T-cell (primary cell): ENCODE data around the gene PLVAP. TPM values are rescaled to one million over a fixed set of nuclear protein-coding genes. Genes with fewer than 3 reads are reported as not detected.

Experiments
- ATAC-seq, 4 experiments: fragments of 200-7000 bp in 3 of 4; fragments of 150-1000 bp in 1 of 4; cut with Tn5 transposase; replicated peaks in 1 of 4; 1 replicate in 3 of 4; 2 replicates in 1 of 4; pipeline ENCODE4 v1.10.0; 2021; ENCODE audit warnings: moderate library complexity in 3 of 4, mild to moderate bottlenecking in 2 of 4, moderate number of reproducible peaks in 1 of 4
- CTCF ChIA-PET, 2 donors: fragments of 300-600 bp; sonication (Branson Sonifier 250); formaldehyde crosslinking; loops; one replicate each; lab custom pipeline; 2022; ENCODE audit warnings: antibody characterized with exemption in 2 of 2; lab: Charles Lee
- POLR2A ChIA-PET, 2 donors: fragments of 300-600 bp; sonication (Branson Sonifier 250); formaldehyde crosslinking; loops; one replicate each; lab custom pipeline; 2022; ENCODE audit warnings: antibody characterized with exemption in 2 of 2; lab: Charles Lee
- DNase-seq, 35 experiments: peaks; one replicate each; pipeline versions ENCODE4 v3.0.0 to v3.0.0-alpha.2; 2013 to 2023
- H3K27ac ChIP-seq: one replicate; pipeline ENCODE4 v1.5.1; 2013; ENCODE audit warnings: low read length
- H3K27me3 ChIP-seq, 2 experiments: replicated peaks in 1 of 2; 1 replicate in 1 of 2; 2 replicates in 1 of 2; pipeline versions ENCODE4 v1.6.1 to v1.7.0; 2013; ENCODE audit warnings: low read length in 1 of 2, mixed read lengths in 1 of 2; ENCODE audit not compliant: control insufficient read depth in 2 of 2, insufficient read depth in 2 of 2; ENCODE audit errors: extremely low read depth in 1 of 2
- H3K36me3 ChIP-seq, 2 donors: 1 replicate in 1 of 2; 2 replicates in 1 of 2; pipeline versions ENCODE4 v1.6.1 to v1.7.0; 2013; ENCODE audit warnings: low read length in 1 of 2; ENCODE audit not compliant: control insufficient read depth in 2 of 2, insufficient read depth in 1 of 2; ENCODE audit errors: extremely low read depth in 1 of 2
- H3K4me1 ChIP-seq, 2 experiments: 1 replicate in 1 of 2; 2 replicates in 1 of 2; pipeline versions ENCODE4 v1.6.1 to v1.7.0; 2013; ENCODE audit warnings: low read length in 2 of 2, mixed read lengths in 1 of 2; ENCODE audit not compliant: insufficient read depth in 2 of 2, control insufficient read depth in 1 of 2; ENCODE audit errors: extremely low read depth in 1 of 2
- H3K4me3 ChIP-seq, 2 donors: 1 replicate in 1 of 2; 2 replicates in 1 of 2; pipeline versions ENCODE4 v1.5.1 to v1.7.0; 2013; ENCODE audit warnings: mild to moderate bottlenecking in 2 of 2, low read length in 1 of 2, moderate library complexity in 1 of 2; ENCODE audit not compliant: control insufficient read depth in 1 of 2; ENCODE audit errors: extremely low read depth in 1 of 2
- H3K9me3 ChIP-seq: 2 replicates; pipeline ENCODE4 v1.7.0; 2013
- H3K27ac Mint-ChIP-seq, 2 donors: one replicate each; pipeline ENCODE4 v1.8.0; 2020 to 2021; ENCODE audit warnings: mild to moderate bottlenecking in 2 of 2, mixed read lengths in 2 of 2
- H3K27me3 Mint-ChIP-seq, 2 donors: one replicate each; pipeline ENCODE4 v1.8.0; 2021 to 2022; ENCODE audit warnings: mixed read lengths in 2 of 2
- H3K36me3 Mint-ChIP-seq: one replicate; pipeline ENCODE4 v1.8.0; 2021; ENCODE audit warnings: mixed read lengths
- H3K4me1 Mint-ChIP-seq, 3 donors: one replicate each; pipeline ENCODE4 v1.8.0; 2020 to 2022; ENCODE audit warnings: mixed read lengths in 3 of 3, mild to moderate bottlenecking in 1 of 3
- H3K4me3 Mint-ChIP-seq, 3 donors: one replicate each; pipeline ENCODE4 v1.8.0; 2020 to 2022; ENCODE audit warnings: mild to moderate bottlenecking in 3 of 3, mixed read lengths in 3 of 3, moderate library complexity in 3 of 3
- H3K9me3 Mint-ChIP-seq, 3 donors: one replicate each; pipeline ENCODE4 v1.8.0; 2020 to 2022; ENCODE audit warnings: mixed read lengths in 3 of 3
- WGBS: methylation state at CpG from one replicate; pipeline ENCODE4 v1.1.5; 2013; ENCODE audit warnings: missing lambda C conversion rate; ENCODE audit not compliant: insufficient coverage; 5-methylcytosine and 5-hydroxymethylcytosine counted together
- total RNA-seq, 35 experiments: library from RNA in 6 of 35; stranded (reverse) in 6 of 35; fragments of 120-200 nt in 1 of 35; gene quantifications; one replicate each; pipeline versions ENCODE4 v1.2.1 to v1.2.4 and lab custom pipeline; 2013 to 2026

The PLVAP gene
- total RNA-seq, 5 donors from 2014 or later (not counting 1 experiment from before 2014, with no cell fraction given): 0.19 to 0.86 (median 0.48) TPM; not detected in 1

- DNase-seq (no peak), ATAC-seq (no peak)
- WGBS: 80% methylated on average over 1 of the region's 10 CpGs
- H3K27me3 Mint-ChIP-seq: no peaks in the 10 kb centered on the region
- peaks cover 11% of the 10 kb centered on the region for H3K36me3 Mint-ChIP-seq
- no peaks in the 10 kb centered on the region for H3K27me3 ChIP-seq
- H3K4me1 ChIP-seq: peaks cover 0 to 15% of the 10 kb centered on the region in 2 experiments
- H3K27ac ChIP-seq: no peak overlapping the region
- ChIA-PET CTCF (no interaction called here), POLR2A (no interaction called here)
- no peaks in the 10 kb centered on the region for H3K9me3 ChIP-seq
- no peaks in the 10 kb centered on the region for H3K9me3 Mint-ChIP-seq
- peak overlapping the region in 2 of 3 donors; percentile 25 to 61 for H3K4me3 Mint-ChIP-seq
- peaks cover 22 to 27% of the 10 kb centered on the region in 2 donors for H3K36me3 ChIP-seq
- H3K4me3 ChIP-seq: no peak overlapping the region
- no peak overlapping the region for H3K27ac Mint-ChIP-seq
- H3K4me1 Mint-ChIP-seq: peaks cover 4 to 12% (median 7%) of the 10 kb centered on the region in 3 donors
Measured at GRCh38 chr19:17322854-17323253, 54.3 kb downstream of the PLVAP start.

- Histone ChIP-seq H3K27ac (no peak overlapping the region), H3K36me3 (peaks cover 22 to 27% of the 10 kb centered on the region in 2 donors), H3K4me1 (peaks cover 0 to 19% of the 10 kb centered on the region in 2 experiments), H3K27me3 (no peaks in the 10 kb centered on the region), H3K9me3 (no peaks in the 10 kb centered on the region), H3K4me3 (no peak overlapping the region)
- POLR2A ChIA-PET: no interaction called here
- peaks cover 4 to 12% (median 5%) of the 10 kb centered on the region in 3 donors for H3K4me1 Mint-ChIP-seq
- no peak overlapping the region for H3K4me3 Mint-ChIP-seq
- no peaks in the 10 kb centered on the region for H3K27me3 Mint-ChIP-seq
- 97% methylated on average over 16 of the region's 19 CpGs for WGBS
- H3K9me3 Mint-ChIP-seq: no peaks in the 10 kb centered on the region
- ATAC-seq (no peak), DNase-seq (no peak)
- CTCF ChIA-PET: no interaction called here
- H3K36me3 Mint-ChIP-seq: peaks cover 11% of the 10 kb centered on the region
- peak overlapping the region in 1 of 2 donors; percentile 48 for H3K27ac Mint-ChIP-seq
Measured at GRCh38 chr19:17321655-17322489, 55.3 kb downstream of the PLVAP start.

GRCh38 chr19:17320435-17320834, 56.7 kb downstream of the PLVAP start:
- H3K4me3 ChIP-seq: no peak overlapping the region
- peaks cover 4 to 12% (median 7%) of the 10 kb centered on the region in 3 donors for H3K4me1 Mint-ChIP-seq
- H3K36me3 ChIP-seq: peaks cover 27 to 29% of the 10 kb centered on the region in 2 donors
- peaks cover 20% of the 10 kb centered on the region for H3K36me3 Mint-ChIP-seq
- peaks cover 0 to 19% of the 10 kb centered on the region in 2 experiments for H3K4me1 ChIP-seq
- WGBS: 83% methylated on average over 9 of the region's 11 CpGs
- no peaks in the 10 kb centered on the region for H3K9me3 ChIP-seq
- ChIA-PET POLR2A (no interaction called here), CTCF (no interaction called here)
- H3K27me3 Mint-ChIP-seq: no peaks in the 10 kb centered on the region
- no peak overlapping the region for H3K27ac ChIP-seq
- DNase-seq: no peak
- H3K4me3 Mint-ChIP-seq: no peak overlapping the region
- no peak overlapping the region for H3K27ac Mint-ChIP-seq
- no peaks in the 10 kb centered on the region for H3K9me3 Mint-ChIP-seq
- ATAC-seq: no peak
- no peaks in the 10 kb centered on the region for H3K27me3 ChIP-seq

- ChIA-PET POLR2A (no interaction called here), CTCF (interaction anchor here in 1 of 2 donors (0.5 kb wide), 1 partner anchor 230 kb away, joined by 6 read pairs; no protein-coding TSS in a partner anchor)
- no peak for ATAC-seq
- Histone ChIP-seq H3K4me1 (peaks cover 0 to 19% of the 10 kb centered on the region in 2 experiments), H3K36me3 (peaks cover 24 to 33% of the 10 kb centered on the region in 2 donors), H3K27ac (no peak overlapping the region), H3K9me3 (no peaks in the 10 kb centered on the region), H3K27me3 (no peaks in the 10 kb centered on the region), H3K4me3 (no peak overlapping the region)
- Mint-ChIP-seq H3K9me3 (no peaks in the 10 kb centered on the region), H3K4me3 (no peak overlapping the region), H3K27ac (no peak overlapping the region), H3K27me3 (no peaks in the 10 kb centered on the region), H3K36me3 (peaks cover 21% of the 10 kb centered on the region), H3K4me1 (peaks cover 4 to 12% (median 7%) of the 10 kb centered on the region in 3 donors)
- WGBS: 94% methylated on average over 24 of the region's 40 CpGs
- no peak for DNase-seq
Measured at GRCh38 chr19:17319473-17320238, 57.5 kb downstream of the PLVAP start.

- ATAC-seq (no peak), DNase-seq (no peak)
- peaks cover 26 to 40% of the 10 kb centered on the region in 2 donors for H3K36me3 ChIP-seq
- ChIA-PET POLR2A (no interaction called here), CTCF (no interaction called here)
- no peak overlapping the region for H3K27ac ChIP-seq
- no peak overlapping the region for H3K4me3 ChIP-seq
- H3K4me1 ChIP-seq: peaks cover 0 to 14% of the 10 kb centered on the region in 2 experiments
- H3K27me3 ChIP-seq: no peaks in the 10 kb centered on the region
- peaks cover 4 to 12% (median 7%) of the 10 kb centered on the region in 3 donors for H3K4me1 Mint-ChIP-seq
- WGBS: 64% methylated on average over 2 of the region's 6 CpGs
- no peaks in the 10 kb centered on the region for H3K9me3 Mint-ChIP-seq
- H3K36me3 Mint-ChIP-seq: peaks cover 21% of the 10 kb centered on the region
- H3K4me3 Mint-ChIP-seq: no peak overlapping the region
- H3K27me3 Mint-ChIP-seq: no peaks in the 10 kb centered on the region
- H3K9me3 ChIP-seq: no peaks in the 10 kb centered on the region
- H3K27ac Mint-ChIP-seq: no peak overlapping the region
Measured at GRCh38 chr19:17318966-17319365, 58.2 kb downstream of the PLVAP start.

- Histone ChIP-seq H3K4me3 (no peak overlapping the region), H3K36me3 (peaks cover 14 to 37% of the 10 kb centered on the region in 2 donors), H3K9me3 (no peaks in the 10 kb centered on the region), H3K27ac (no peak overlapping the region), H3K27me3 (no peaks in the 10 kb centered on the region), H3K4me1 (peaks cover 6 to 34% of the 10 kb centered on the region in 2 experiments)
- Mint-ChIP-seq H3K27ac (no peak overlapping the region), H3K9me3 (no peaks in the 10 kb centered on the region), H3K27me3 (no peaks in the 10 kb centered on the region), H3K4me3 (no peak overlapping the region), H3K4me1 (peaks cover 21 to 28% (median 25%) of the 10 kb centered on the region in 3 donors), H3K36me3 (peaks cover 14% of the 10 kb centered on the region)
- CTCF ChIA-PET: no interaction called here
- ATAC-seq (no peak), DNase-seq (no peak)
- 97% methylated on average over 13 of the region's 19 CpGs for WGBS
- POLR2A ChIA-PET: interaction anchor here in 1 of 2 donors (0.6 kb wide), 1 partner anchor 19 kb away, joined by 4 read pairs; no protein-coding TSS in a partner anchor
Measured at GRCh38 chr19:17314007-17314593, 63.0 kb downstream of the PLVAP start.
